ENCODE results near the gene RAB36. TPM values are rescaled to one million over a fixed set of nuclear protein-coding genes. Genes with fewer than 3 reads are reported as not detected.

Gene RAB36
- total and polyA plus RNA-seq, 9 of the 15 experiments (the other 6 are each of a cell fraction or from before 2014, with no cell fraction given): 0.04 to 0.50 (median 0.08) TPM; not detected in 3

DNA sequence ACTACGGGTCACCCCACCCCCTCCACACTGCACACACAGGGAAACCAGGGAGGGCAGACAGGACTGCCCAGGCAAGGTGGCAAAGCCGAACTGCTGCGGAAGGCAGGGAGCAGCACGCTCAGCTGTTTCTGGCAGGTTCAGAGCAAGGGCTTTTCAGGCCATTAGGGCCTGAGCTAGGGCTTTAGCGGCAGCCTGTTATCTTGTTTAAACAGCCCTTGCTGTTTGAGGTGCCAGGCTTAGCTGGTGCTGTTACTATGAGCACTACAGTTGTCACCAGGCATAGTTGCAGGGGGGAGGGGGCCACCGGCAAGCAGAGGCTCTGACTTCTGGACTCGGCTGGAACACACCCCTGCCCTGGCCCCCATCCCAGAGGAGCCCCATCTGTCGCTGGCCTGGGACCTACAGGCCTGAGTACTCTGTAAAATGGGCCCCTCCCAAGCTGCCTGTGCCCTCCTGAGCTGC, 38.3 kb upstream of the RAB36 start (continued):
- TF ChIP-seq, protein P1, sequence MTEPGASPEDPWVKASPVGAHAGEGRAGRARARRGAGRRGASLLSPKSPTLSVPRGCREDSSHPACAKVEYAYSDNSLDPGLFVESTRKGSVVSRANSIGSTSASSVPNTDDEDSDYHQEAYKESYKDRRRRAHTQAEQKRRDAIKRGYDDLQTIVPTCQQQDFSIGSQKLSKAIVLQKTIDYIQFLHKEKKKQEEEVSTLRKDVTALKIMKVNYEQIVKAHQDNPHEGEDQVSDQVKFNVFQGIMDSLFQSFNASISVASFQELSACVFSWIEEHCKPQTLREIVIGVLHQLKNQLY (CRISPR knock-in tag; conservative IDR thresholded peaks at IDR 0.05): 0 out of 4 replicates have a peak, but pooled peaks of 1 of the 2 experiments have one; percentile 16
- peak; percentile 37; the same call in 1 of the 2 replicates for TF ChIP-seq ZKSCAN1 (IDR thresholded peaks at IDR 0.05; ENCODE audit: low read depth, low read length)
- no peak for TF ChIP-seq RBM22 (IDR thresholded peaks at IDR 0.05; ENCODE audit: low read depth, low read length, poor library complexity, severe bottlenecking)
- TF ChIP-seq, protein P2, sequence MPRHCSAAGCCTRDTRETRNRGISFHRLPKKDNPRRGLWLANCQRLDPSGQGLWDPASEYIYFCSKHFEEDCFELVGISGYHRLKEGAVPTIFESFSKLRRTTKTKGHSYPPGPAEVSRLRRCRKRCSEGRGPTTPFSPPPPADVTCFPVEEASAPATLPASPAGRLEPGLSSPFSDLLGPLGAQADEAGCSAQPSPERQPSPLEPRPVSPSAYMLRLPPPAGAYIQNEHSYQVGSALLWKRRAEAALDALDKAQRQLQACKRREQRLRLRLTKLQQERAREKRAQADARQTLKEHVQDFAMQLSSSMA (CRISPR knock-in tag; IDR thresholded peaks at IDR 0.05): no peak
- TF ChIP-seq CBX3 (IDR thresholded peaks at IDR 0.05; ENCODE audit: borderline replicate concordance in 1 of 2, low read length in 2 of 2): peak in 1 of 2 experiments; percentile 92; a peak in 2 of 3 replicates
- TF ChIP-seq, protein P3, sequence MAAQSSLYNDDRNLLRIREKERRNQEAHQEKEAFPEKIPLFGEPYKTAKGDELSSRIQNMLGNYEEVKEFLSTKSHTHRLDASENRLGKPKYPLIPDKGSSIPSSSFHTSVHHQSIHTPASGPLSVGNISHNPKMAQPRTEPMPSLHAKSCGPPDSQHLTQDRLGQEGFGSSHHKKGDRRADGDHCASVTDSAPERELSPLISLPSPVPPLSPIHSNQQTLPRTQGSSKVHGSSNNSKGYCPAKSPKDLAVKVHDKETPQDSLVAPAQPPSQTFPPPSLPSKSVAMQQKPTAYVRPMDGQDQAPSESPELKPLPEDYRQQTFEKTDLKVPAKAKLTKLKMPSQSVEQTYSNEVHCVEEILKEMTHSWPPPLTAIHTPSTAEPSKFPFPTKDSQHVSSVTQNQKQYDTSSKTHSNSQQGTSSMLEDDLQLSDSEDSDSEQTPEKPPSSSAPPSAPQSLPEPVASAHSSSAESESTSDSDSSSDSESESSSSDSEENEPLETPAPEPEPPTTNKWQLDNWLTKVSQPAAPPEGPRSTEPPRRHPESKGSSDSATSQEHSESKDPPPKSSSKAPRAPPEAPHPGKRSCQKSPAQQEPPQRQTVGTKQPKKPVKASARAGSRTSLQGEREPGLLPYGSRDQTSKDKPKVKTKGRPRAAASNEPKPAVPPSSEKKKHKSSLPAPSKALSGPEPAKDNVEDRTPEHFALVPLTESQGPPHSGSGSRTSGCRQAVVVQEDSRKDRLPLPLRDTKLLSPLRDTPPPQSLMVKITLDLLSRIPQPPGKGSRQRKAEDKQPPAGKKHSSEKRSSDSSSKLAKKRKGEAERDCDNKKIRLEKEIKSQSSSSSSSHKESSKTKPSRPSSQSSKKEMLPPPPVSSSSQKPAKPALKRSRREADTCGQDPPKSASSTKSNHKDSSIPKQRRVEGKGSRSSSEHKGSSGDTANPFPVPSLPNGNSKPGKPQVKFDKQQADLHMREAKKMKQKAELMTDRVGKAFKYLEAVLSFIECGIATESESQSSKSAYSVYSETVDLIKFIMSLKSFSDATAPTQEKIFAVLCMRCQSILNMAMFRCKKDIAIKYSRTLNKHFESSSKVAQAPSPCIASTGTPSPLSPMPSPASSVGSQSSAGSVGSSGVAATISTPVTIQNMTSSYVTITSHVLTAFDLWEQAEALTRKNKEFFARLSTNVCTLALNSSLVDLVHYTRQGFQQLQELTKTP (IDR thresholded peaks at IDR 0.05; ENCODE audit: low read depth in 1 of 2, partially characterized antibody in 2 of 2): no peak
- TF ChIP-seq ZNF3 (CRISPR knock-in tag; IDR thresholded peaks at IDR 0.05): no peak
- no peak for TF ChIP-seq ZNF589 (CRISPR knock-in tag; IDR thresholded peaks at IDR 0.05; ENCODE audit: low read depth)
- TF ChIP-seq, protein P4, sequence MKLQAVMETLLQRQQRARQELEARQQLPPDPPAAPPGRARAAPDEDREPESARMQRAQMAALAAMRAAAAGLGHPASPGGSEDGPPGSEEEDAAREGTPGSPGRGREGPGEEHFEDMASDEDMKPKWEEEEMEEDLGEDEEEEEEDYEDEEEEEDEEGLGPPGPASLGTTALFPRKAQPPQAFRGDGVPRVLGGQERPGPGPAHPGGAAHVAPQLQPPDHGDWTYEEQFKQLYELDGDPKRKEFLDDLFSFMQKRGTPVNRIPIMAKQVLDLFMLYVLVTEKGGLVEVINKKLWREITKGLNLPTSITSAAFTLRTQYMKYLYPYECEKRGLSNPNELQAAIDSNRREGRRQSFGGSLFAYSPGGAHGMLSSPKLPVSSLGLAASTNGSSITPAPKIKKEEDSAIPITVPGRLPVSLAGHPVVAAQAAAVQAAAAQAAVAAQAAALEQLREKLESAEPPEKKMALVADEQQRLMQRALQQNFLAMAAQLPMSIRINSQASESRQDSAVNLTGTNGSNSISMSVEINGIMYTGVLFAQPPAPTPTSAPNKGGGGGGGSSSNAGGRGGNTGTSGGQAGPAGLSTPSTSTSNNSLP (IDR thresholded peaks at IDR 0.05; ENCODE audit: borderline replicate concordance, low read depth, low read length): no peak
- TF ChIP-seq, protein P5, sequence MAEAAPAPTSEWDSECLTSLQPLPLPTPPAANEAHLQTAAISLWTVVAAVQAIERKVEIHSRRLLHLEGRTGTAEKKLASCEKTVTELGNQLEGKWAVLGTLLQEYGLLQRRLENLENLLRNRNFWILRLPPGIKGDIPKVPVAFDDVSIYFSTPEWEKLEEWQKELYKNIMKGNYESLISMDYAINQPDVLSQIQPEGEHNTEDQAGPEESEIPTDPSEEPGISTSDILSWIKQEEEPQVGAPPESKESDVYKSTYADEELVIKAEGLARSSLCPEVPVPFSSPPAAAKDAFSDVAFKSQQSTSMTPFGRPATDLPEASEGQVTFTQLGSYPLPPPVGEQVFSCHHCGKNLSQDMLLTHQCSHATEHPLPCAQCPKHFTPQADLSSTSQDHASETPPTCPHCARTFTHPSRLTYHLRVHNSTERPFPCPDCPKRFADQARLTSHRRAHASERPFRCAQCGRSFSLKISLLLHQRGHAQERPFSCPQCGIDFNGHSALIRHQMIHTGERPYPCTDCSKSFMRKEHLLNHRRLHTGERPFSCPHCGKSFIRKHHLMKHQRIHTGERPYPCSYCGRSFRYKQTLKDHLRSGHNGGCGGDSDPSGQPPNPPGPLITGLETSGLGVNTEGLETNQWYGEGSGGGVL (CRISPR knock-in tag; IDR thresholded peaks at IDR 0.05): no peak
- TF ChIP-seq, protein P6, sequence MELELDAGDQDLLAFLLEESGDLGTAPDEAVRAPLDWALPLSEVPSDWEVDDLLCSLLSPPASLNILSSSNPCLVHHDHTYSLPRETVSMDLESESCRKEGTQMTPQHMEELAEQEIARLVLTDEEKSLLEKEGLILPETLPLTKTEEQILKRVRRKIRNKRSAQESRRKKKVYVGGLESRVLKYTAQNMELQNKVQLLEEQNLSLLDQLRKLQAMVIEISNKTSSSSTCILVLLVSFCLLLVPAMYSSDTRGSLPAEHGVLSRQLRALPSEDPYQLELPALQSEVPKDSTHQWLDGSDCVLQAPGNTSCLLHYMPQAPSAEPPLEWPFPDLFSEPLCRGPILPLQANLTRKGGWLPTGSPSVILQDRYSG (tag; conservative IDR thresholded peaks at IDR 0.05; ENCODE audit: low read depth): no peak
- TF ChIP-seq, protein P7, sequence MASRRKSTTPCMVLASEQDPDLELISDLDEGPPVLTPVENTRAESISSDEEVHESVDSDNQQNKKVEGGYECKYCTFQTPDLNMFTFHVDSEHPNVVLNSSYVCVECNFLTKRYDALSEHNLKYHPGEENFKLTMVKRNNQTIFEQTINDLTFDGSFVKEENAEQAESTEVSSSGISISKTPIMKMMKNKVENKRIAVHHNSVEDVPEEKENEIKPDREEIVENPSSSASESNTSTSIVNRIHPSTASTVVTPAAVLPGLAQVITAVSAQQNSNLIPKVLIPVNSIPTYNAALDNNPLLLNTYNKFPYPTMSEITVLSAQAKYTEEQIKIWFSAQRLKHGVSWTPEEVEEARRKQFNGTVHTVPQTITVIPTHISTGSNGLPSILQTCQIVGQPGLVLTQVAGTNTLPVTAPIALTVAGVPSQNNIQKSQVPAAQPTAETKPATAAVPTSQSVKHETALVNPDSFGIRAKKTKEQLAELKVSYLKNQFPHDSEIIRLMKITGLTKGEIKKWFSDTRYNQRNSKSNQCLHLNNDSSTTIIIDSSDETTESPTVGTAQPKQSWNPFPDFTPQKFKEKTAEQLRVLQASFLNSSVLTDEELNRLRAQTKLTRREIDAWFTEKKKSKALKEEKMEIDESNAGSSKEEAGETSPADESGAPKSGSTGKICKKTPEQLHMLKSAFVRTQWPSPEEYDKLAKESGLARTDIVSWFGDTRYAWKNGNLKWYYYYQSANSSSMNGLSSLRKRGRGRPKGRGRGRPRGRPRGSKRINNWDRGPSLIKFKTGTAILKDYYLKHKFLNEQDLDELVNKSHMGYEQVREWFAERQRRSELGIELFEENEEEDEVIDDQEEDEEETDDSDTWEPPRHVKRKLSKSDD (conservative IDR thresholded peaks at IDR 0.05; ENCODE audit: low read length): no peak
- TF ChIP-seq NFXL1 (CRISPR knock-in tag; IDR thresholded peaks at IDR 0.05): no peak

Data from K562 (cell line).